ENCODE measurements around the gene SLC25A33.

The SLC25A33 gene

DNA sequence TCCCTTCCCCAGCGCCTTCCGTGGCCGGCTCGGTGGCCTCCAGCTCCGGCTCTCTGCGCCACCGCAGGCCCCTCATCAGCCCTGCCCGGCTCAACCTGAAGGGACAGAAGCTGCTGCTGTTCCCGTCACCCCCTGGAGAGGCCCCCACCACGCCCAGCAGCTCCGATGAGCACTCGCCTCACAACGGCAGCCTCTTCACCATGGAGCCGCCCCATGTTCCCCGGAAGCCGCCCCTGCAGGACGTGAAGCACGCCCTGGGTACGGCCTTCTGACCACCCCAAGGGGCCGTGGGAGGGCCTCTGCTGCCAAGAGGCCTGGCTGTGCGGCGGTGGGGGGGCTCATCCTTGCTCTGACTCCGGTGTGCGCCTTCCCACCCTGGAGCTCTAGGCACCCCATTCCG lies 71.3 kb downstream of the SLC25A33 start:
- Histone ChIP-seq H3K4me3 (replicated peaks; ENCODE audit: insufficient read depth, low read length) (no peak overlapping the region), H3K27me3 (ENCODE audit: insufficient read depth, poor library complexity, severe bottlenecking) (no peaks in the 10 kb centered on the region), H3K27ac (replicated peaks) (no peak overlapping the region)
- TF ChIP-seq SPI1 (IDR thresholded peaks at IDR 0.05; ENCODE audit: borderline replicate concordance, low read depth) (no peak), GABPA (IDR thresholded peaks at IDR 0.05; ENCODE audit: low read depth) (no peak), POLR2AphosphoS5 (IDR thresholded peaks at IDR 0.05; ENCODE audit: low read depth) (no peak)
- TF ChIP-seq, protein P1, sequence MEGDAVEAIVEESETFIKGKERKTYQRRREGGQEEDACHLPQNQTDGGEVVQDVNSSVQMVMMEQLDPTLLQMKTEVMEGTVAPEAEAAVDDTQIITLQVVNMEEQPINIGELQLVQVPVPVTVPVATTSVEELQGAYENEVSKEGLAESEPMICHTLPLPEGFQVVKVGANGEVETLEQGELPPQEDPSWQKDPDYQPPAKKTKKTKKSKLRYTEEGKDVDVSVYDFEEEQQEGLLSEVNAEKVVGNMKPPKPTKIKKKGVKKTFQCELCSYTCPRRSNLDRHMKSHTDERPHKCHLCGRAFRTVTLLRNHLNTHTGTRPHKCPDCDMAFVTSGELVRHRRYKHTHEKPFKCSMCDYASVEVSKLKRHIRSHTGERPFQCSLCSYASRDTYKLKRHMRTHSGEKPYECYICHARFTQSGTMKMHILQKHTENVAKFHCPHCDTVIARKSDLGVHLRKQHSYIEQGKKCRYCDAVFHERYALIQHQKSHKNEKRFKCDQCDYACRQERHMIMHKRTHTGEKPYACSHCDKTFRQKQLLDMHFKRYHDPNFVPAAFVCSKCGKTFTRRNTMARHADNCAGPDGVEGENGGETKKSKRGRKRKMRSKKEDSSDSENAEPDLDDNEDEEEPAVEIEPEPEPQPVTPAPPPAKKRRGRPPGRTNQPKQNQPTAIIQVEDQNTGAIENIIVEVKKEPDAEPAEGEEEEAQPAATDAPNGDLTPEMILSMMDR (IDR thresholded peaks at IDR 0.05; ENCODE audit: insufficient read depth, low read length), result no peak
- no peak for DNase-seq (ENCODE audit: low read depth in 1 of 2, low spot score in 1 of 2)

DNA sequence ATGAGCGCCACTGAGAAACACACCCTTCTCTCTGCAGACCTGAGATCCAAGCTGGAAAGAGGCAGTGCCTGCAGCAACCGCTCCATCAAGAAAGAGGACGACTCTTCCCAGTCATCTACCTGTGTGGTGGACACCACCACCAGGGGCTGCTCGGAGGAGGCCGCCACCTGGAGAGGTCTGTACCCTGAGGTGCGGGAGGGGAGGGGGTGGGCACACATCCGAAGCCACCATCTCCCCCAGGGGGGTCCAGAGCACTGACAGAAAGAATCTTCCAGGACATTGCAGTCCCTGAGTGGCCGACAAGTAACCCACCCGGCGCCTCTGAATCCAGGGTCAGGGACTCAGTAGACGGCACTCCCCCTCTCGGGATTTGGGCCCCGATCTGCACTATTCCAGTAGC lies 72.5 kb downstream of the SLC25A33 start:
- no peaks in the 10 kb centered on the region for H3K27me3 ChIP-seq (ENCODE audit: insufficient read depth, poor library complexity, severe bottlenecking)
- H3K4me3 ChIP-seq (replicated peaks; ENCODE audit: insufficient read depth, low read length), result no peak overlapping the region
- no peak overlapping the region for H3K27ac ChIP-seq (replicated peaks)
- DNase-seq (ENCODE audit: low read depth in 1 of 2, low spot score in 1 of 2), result no peak
- no peak for TF ChIP-seq POLR2AphosphoS5 (IDR thresholded peaks at IDR 0.05; ENCODE audit: low read depth)
- TF ChIP-seq, protein P1 (IDR thresholded peaks at IDR 0.05; ENCODE audit: insufficient read depth, low read length), result no peak
- no peak for TF ChIP-seq SPI1 (IDR thresholded peaks at IDR 0.05; ENCODE audit: borderline replicate concordance, low read depth)
- TF ChIP-seq GABPA (IDR thresholded peaks at IDR 0.05; ENCODE audit: low read depth), result no peak
- TF ChIP-seq, protein P2, sequence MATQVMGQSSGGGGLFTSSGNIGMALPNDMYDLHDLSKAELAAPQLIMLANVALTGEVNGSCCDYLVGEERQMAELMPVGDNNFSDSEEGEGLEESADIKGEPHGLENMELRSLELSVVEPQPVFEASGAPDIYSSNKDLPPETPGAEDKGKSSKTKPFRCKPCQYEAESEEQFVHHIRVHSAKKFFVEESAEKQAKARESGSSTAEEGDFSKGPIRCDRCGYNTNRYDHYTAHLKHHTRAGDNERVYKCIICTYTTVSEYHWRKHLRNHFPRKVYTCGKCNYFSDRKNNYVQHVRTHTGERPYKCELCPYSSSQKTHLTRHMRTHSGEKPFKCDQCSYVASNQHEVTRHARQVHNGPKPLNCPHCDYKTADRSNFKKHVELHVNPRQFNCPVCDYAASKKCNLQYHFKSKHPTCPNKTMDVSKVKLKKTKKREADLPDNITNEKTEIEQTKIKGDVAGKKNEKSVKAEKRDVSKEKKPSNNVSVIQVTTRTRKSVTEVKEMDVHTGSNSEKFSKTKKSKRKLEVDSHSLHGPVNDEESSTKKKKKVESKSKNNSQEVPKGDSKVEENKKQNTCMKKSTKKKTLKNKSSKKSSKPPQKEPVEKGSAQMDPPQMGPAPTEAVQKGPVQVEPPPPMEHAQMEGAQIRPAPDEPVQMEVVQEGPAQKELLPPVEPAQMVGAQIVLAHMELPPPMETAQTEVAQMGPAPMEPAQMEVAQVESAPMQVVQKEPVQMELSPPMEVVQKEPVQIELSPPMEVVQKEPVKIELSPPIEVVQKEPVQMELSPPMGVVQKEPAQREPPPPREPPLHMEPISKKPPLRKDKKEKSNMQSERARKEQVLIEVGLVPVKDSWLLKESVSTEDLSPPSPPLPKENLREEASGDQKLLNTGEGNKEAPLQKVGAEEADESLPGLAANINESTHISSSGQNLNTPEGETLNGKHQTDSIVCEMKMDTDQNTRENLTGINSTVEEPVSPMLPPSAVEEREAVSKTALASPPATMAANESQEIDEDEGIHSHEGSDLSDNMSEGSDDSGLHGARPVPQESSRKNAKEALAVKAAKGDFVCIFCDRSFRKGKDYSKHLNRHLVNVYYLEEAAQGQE (IDR thresholded peaks at IDR 0.05; ENCODE audit: insufficient replicate concordance, low read depth), result no peak

DNA sequence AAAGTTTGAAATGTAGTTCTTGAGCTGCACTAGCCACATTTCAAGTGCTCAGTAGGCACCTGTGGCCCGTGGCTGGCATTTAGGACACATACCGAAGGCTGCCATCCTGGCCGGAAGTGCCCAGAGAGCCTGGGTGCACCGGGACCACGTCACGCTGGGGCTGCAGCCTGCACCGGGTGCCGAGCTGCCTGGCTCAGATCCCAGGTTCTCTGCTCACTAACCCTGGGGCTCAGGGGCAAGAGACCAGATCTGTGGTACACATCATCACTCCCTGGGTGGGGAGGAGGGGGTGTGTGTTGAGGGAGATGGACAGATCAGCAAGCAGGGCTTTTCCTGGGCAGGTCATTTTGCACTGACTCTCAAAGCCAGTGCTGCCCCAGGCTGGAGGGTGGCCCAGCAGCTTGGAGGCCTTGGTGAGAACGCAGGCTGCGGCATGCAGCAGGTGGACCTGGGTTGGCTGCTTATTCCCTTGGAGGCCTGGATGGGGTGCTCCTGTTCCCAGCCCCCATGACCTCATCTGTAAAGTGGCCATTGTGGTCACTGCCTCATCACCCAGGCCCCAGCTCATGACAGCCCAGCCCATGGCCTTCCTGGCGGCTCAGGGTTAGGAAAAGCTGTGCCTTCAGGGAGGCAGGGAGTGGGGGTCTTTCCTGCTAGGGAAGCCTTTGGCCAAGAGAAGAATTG lies 73.0 kb downstream of the SLC25A33 start:
- TF ChIP-seq SPI1 (IDR thresholded peaks at IDR 0.05; ENCODE audit: borderline replicate concordance, low read depth), result no peak
- no peak for TF ChIP-seq GABPA (IDR thresholded peaks at IDR 0.05; ENCODE audit: low read depth)
- 0 out of 2 replicates have a peak, but pooled peaks have one; percentile 10 for TF ChIP-seq POLR2AphosphoS5 (IDR thresholded peaks at IDR 0.05; ENCODE audit: low read depth)
- no peak overlapping the region for H3K27ac ChIP-seq (replicated peaks)
- no peak for DNase-seq (ENCODE audit: low read depth in 1 of 2, low spot score in 1 of 2)

DNA sequence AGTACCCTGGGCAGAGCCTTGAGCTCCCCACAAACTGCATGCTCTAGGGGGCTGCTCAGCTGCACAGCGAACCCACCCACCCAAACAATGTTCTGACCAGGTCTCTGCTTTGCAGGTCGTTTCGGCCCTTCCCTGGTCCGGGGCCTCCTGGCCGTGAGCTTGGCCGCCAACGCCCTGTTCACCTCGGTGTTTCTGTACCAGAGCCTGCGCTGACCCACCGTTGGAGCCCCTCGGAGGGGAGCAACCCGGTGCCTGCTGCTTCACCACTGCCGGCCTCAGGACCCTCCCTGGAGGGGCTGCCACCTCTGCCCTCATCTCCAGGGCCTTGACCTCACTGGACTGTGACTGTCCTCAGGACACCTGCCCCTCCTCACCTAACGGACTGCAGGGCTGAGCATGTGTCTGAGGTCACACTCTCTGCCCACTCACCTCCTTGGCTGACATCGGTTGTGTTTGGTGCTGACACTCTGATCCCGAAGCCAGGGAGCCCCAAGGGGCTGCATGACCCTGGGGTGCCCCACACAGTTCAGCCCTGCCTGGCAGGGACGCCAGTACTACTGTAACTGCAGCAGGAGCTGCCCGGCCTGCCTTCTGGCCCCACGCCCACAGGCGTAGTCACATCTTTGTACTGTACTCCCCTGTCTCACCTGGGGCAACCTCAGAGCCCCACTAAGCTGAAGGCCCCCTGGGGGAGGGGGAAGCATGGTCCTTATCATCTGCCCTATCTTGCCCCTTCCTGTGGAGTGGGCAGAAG lies 73.8 kb downstream of the SLC25A33 start:
- TF ChIP-seq POLR2AphosphoS5 (IDR thresholded peaks at IDR 0.05; ENCODE audit: low read depth), result no peak
- TF ChIP-seq, protein P1 (IDR thresholded peaks at IDR 0.05; ENCODE audit: insufficient read depth, low read length), result no peak
- no peak for TF ChIP-seq GABPA (IDR thresholded peaks at IDR 0.05; ENCODE audit: low read depth)
- TF ChIP-seq SPI1 (IDR thresholded peaks at IDR 0.05; ENCODE audit: borderline replicate concordance, low read depth), result no peak
- TF ChIP-seq, protein P2 (IDR thresholded peaks at IDR 0.05; ENCODE audit: insufficient replicate concordance, low read depth), result no peak
- Histone ChIP-seq H3K4me3 (replicated peaks; ENCODE audit: insufficient read depth, low read length) (no peak overlapping the region), H3K27ac (replicated peaks) (no peak overlapping the region), H3K27me3 (ENCODE audit: insufficient read depth, poor library complexity, severe bottlenecking) (no peaks in the 10 kb centered on the region)
- DNase-seq (ENCODE audit: low read depth in 1 of 2, low spot score in 1 of 2), result no peak

More for the DNA sequence above, 73.0 kb downstream of the SLC25A33 start:
- Histone ChIP-seq H3K4me3 (replicated peaks; ENCODE audit: insufficient read depth, low read length) (no peak overlapping the region), H3K27me3 (ENCODE audit: insufficient read depth, poor library complexity, severe bottlenecking) (no peaks in the 10 kb centered on the region)
